Hepatocyte (in vitro differentiated cells): ENCODE results near the gene PHEX.

ENCODE experiments used
- EZH2 ChIP-seq: fragments of 200-600 bp; sonication (generic); IDR thresholded peaks from 2 replicates; pipeline ENCODE4 v1.6.1; 2016; ENCODE audit warnings: antibody characterized with exemption, mild to moderate bottlenecking, borderline replicate concordance
- EZH2phosphoT487 ChIP-seq: fragments of 200-600 bp; sonication (generic); IDR thresholded peaks from one replicate; pipeline ENCODE4 v1.6.1; 2018; ENCODE audit warnings: antibody characterized with exemption, mild to moderate bottlenecking, low read depth, moderate library complexity; ENCODE audit not compliant: unreplicated experiment, severe bottlenecking
- TF ChIP-seq, protein P1 (sequence below): fragments of 200-600 bp; sonication (generic); IDR thresholded peaks from 2 replicates; pipeline ENCODE4 v1.5.1; 2016; ENCODE audit warnings: antibody characterized with exemption, mild to moderate bottlenecking; ENCODE audit not compliant: poor library complexity

DNA sequence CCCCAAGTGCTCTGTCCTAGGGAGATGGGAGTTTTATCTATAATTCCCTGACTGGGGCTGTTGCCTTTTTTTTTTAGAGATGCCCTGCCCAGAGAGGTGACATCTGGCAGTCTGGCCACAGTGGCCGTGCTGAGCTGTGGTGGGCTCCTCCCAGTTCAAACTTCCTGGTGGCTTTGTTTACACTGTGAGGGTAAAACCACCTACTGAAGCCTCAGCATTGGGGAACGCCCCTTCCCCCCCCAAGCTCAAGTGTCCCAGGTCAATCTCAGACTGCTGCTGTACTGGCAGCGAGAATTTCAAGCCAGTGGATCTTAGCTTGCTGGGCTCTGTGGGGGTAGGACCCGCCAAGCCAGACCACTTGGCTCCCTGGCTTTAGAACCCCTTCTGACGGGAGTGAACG is 202.3 kb downstream of the PHEX start:
- TF ChIP-seq, protein P1, sequence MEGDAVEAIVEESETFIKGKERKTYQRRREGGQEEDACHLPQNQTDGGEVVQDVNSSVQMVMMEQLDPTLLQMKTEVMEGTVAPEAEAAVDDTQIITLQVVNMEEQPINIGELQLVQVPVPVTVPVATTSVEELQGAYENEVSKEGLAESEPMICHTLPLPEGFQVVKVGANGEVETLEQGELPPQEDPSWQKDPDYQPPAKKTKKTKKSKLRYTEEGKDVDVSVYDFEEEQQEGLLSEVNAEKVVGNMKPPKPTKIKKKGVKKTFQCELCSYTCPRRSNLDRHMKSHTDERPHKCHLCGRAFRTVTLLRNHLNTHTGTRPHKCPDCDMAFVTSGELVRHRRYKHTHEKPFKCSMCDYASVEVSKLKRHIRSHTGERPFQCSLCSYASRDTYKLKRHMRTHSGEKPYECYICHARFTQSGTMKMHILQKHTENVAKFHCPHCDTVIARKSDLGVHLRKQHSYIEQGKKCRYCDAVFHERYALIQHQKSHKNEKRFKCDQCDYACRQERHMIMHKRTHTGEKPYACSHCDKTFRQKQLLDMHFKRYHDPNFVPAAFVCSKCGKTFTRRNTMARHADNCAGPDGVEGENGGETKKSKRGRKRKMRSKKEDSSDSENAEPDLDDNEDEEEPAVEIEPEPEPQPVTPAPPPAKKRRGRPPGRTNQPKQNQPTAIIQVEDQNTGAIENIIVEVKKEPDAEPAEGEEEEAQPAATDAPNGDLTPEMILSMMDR: no peak
- TF ChIP-seq EZH2 (no peak), EZH2phosphoT487 (no peak)
